Measurements from ENCODE around the gene WBP11. TPM values are rescaled to one million over a fixed set of nuclear protein-coding genes. Genes with fewer than 3 reads are reported as not detected.
A peak's percentile ranks its signal among the peaks of the same experiment; 100 is the strongest.

Gene WBP11
- total RNA-seq, 1 experiment from 2014 or later, result 21.4 TPM

- DNase-seq (peak; percentile 79), ATAC-seq (peak; percentile 70)
- Histone ChIP-seq H3K9me2 (replicated peaks; ENCODE audit: low read length) (no peaks in the 10 kb centered on the region), H2AFZ (ENCODE audit: low read length) (no peak overlapping the region), H4K20me1 (ENCODE audit: low read length) (no peaks in the 10 kb centered on the region), H3K4me3 (ENCODE audit: low read length) (no peak overlapping the region), H3K36me3 (ENCODE audit: low read depth, low read length) (no peaks in the 10 kb centered on the region), H3K9me3 (ENCODE audit: low read length) (no peaks in the 10 kb centered on the region), H3K79me2 (ENCODE audit: low read length) (no peaks in the 10 kb centered on the region), H3K4me2 (ENCODE audit: low read length) (peak overlapping the region; percentile 40; the same call in 1 of the 2 replicates), H3K9ac (ENCODE audit: low read length) (no peak overlapping the region), H3K27ac (ENCODE audit: low read length) (no peak overlapping the region), H3K27me3 (ENCODE audit: low read length) (no peaks in the 10 kb centered on the region), H3F3A (ENCODE audit: low read length, unreplicated experiment) (peaks cover 2% of the 10 kb centered on the region), H3K4me1 (ENCODE audit: insufficient read depth, low read length) (peaks cover 30% of the 10 kb centered on the region)
- POLR2A ChIA-PET (ENCODE audit: unreplicated experiment), result no interaction called here
- no TSS peak for BruUV-seq (replicated peaks)
- CTCF ChIA-PET, result no interaction called here
- TF ChIP-seq EZH2 (IDR thresholded peaks at IDR 0.05; ENCODE audit: low read length, unreplicated experiment) (no peak), EZH2phosphoT487 (IDR thresholded peaks at IDR 0.05; ENCODE audit: borderline replicate concordance, low read length) (no peak)
- TF ChIP-seq, protein P1, sequence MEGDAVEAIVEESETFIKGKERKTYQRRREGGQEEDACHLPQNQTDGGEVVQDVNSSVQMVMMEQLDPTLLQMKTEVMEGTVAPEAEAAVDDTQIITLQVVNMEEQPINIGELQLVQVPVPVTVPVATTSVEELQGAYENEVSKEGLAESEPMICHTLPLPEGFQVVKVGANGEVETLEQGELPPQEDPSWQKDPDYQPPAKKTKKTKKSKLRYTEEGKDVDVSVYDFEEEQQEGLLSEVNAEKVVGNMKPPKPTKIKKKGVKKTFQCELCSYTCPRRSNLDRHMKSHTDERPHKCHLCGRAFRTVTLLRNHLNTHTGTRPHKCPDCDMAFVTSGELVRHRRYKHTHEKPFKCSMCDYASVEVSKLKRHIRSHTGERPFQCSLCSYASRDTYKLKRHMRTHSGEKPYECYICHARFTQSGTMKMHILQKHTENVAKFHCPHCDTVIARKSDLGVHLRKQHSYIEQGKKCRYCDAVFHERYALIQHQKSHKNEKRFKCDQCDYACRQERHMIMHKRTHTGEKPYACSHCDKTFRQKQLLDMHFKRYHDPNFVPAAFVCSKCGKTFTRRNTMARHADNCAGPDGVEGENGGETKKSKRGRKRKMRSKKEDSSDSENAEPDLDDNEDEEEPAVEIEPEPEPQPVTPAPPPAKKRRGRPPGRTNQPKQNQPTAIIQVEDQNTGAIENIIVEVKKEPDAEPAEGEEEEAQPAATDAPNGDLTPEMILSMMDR (conservative IDR thresholded peaks at IDR 0.05; ENCODE audit: low read depth, low read length), result no peak
- intact Hi-C loops (cut with micrococcal nuclease), result no loop called here
Observed at GRCh38 chr12:14841761-14842160, 38.5 kb upstream of the WBP11 start.

- no peaks in the 10 kb centered on the region for H3K79me2 ChIP-seq (ENCODE audit: low read length)
- no peak overlapping the region for H2AFZ ChIP-seq (ENCODE audit: low read length)
- intact Hi-C loops (cut with micrococcal nuclease), result no loop called here
- no peak for ATAC-seq
- H3K4me3 ChIP-seq (ENCODE audit: low read length), result no peak overlapping the region
- no peak overlapping the region for H3K9ac ChIP-seq (ENCODE audit: low read length)
- TF ChIP-seq, protein P1 (conservative IDR thresholded peaks at IDR 0.05; ENCODE audit: low read depth, low read length), result no peak
- TF ChIP-seq EZH2 (IDR thresholded peaks at IDR 0.05; ENCODE audit: low read length, unreplicated experiment) (no peak), EZH2phosphoT487 (IDR thresholded peaks at IDR 0.05; ENCODE audit: borderline replicate concordance, low read length) (no peak)
- no peaks in the 10 kb centered on the region for H4K20me1 ChIP-seq (ENCODE audit: low read length)
- no peaks in the 10 kb centered on the region for H3K27me3 ChIP-seq (ENCODE audit: low read length)
- peak; percentile 14 for DNase-seq
- POLR2A ChIA-PET (ENCODE audit: unreplicated experiment), result no interaction called here
- no peaks in the 10 kb centered on the region for H3K9me2 ChIP-seq (replicated peaks; ENCODE audit: low read length)
- no TSS peak for BruUV-seq (replicated peaks)
- H3K36me3 ChIP-seq (ENCODE audit: low read depth, low read length), result no peaks in the 10 kb centered on the region
- peaks cover 35% of the 10 kb centered on the region for H3K4me1 ChIP-seq (ENCODE audit: insufficient read depth, low read length)
- no peak overlapping the region for H3K4me2 ChIP-seq (ENCODE audit: low read length)
- H3K9me3 ChIP-seq (ENCODE audit: low read length), result no peaks in the 10 kb centered on the region
- CTCF ChIA-PET, result no interaction called here
- H3K27ac ChIP-seq (ENCODE audit: low read length), result no peak overlapping the region
- H3F3A ChIP-seq (ENCODE audit: low read length, unreplicated experiment), result peaks cover 5% of the 10 kb centered on the region
Observed at GRCh38 chr12:14840616-14841015, 37.3 kb upstream of the WBP11 start.

DNA sequence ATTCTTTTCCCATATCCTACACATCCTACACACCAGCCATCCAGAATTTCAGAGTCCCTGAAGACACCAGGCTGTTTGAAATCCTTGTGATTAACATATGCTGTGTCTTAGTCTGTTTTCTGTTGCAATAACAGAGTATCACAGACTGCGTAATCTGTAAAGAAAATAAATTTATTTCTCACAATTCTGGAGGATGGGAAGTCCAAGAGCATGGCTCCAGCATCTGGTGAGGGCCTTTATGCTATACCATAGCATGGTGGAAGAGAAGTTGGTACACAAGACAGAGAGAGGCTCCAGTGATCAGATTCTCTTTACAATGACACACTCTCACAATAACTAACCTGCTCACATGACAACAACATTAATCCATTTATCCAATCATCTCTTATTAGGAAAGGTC, 36.0 kb upstream of the WBP11 start:
- Histone ChIP-seq H3K27ac (ENCODE audit: low read length) (no peak overlapping the region), H4K20me1 (ENCODE audit: low read length) (no peaks in the 10 kb centered on the region), H3K4me2 (ENCODE audit: low read length) (no peak overlapping the region), H2AFZ (ENCODE audit: low read length) (no peak overlapping the region), H3K36me3 (ENCODE audit: low read depth, low read length) (no peaks in the 10 kb centered on the region), H3K9me2 (replicated peaks; ENCODE audit: low read length) (no peaks in the 10 kb centered on the region), H3K4me1 (ENCODE audit: insufficient read depth, low read length) (peaks cover 35% of the 10 kb centered on the region), H3K79me2 (ENCODE audit: low read length) (no peaks in the 10 kb centered on the region), H3K9me3 (ENCODE audit: low read length) (no peaks in the 10 kb centered on the region), H3F3A (ENCODE audit: low read length, unreplicated experiment) (peaks cover 5% of the 10 kb centered on the region), H3K4me3 (ENCODE audit: low read length) (no peak overlapping the region), H3K9ac (ENCODE audit: low read length) (no peak overlapping the region), H3K27me3 (ENCODE audit: low read length) (no peaks in the 10 kb centered on the region)
- intact Hi-C loops (cut with micrococcal nuclease), result no loop called here
- no TSS peak for BruUV-seq (replicated peaks)
- TF ChIP-seq EZH2phosphoT487 (IDR thresholded peaks at IDR 0.05; ENCODE audit: borderline replicate concordance, low read length) (no peak), EZH2 (IDR thresholded peaks at IDR 0.05; ENCODE audit: low read length, unreplicated experiment) (no peak)
- TF ChIP-seq, protein P1 (conservative IDR thresholded peaks at IDR 0.05; ENCODE audit: low read depth, low read length), result no peak
- DNase-seq (no peak), ATAC-seq (no peak)
- ChIA-PET CTCF (no interaction called here), POLR2A (ENCODE audit: unreplicated experiment) (no interaction called here)
